OCI-LY7 (cell line): ENCODE results near the gene GIMD1. TPM values are rescaled to one million over a fixed set of nuclear protein-coding genes. Genes with fewer than 3 reads are reported as not detected.

ENCODE experiments used
- BruUV-seq: library from RNA; stranded (reverse); fragments of 400-500 nt; replicated peaks from 2 replicates; lab custom pipeline; 2021; lab: Mats Ljungman, UMichigan
- CTCF ChIA-PET: fragments of 300-600 bp; sonication (Branson Sonifier 250); formaldehyde crosslinking; loops from one replicate; lab custom pipeline; 2022; ENCODE audit warnings: antibody characterized with exemption; ENCODE audit not compliant: unreplicated experiment; lab: Charles Lee
- POLR2A ChIA-PET: fragments of 300-600 bp; sonication (Branson Sonifier 250); formaldehyde crosslinking; loops from one replicate; lab custom pipeline; 2022; ENCODE audit warnings: antibody characterized with exemption; lab: Charles Lee
- DNase-seq: peaks from one replicate; pipeline ENCODE4 v3.0.0-alpha.2; 2015; ENCODE audit warnings: low spot score
- H2AFZ ChIP-seq: fragments of 200-600 bp; sonication (generic), shearing (Covaris generic); 2 replicates; pipeline ENCODE4 v1.6.1; 2014; ENCODE audit warnings: mild to moderate bottlenecking, antibody characterized with exemption, low read length, moderate library complexity
- H3K27ac ChIP-seq: fragments of 200-600 bp; sonication (generic); 2 replicates; pipeline ENCODE4 v1.5.1; 2014; ENCODE audit warnings: mixed run types, low read depth, mild to moderate bottlenecking, moderate library complexity, low read length, inconsistent platforms; ENCODE audit not compliant: poor library complexity, severe bottlenecking
- H3K36me3 ChIP-seq: fragments of 200-600 bp; sonication (generic); 2 replicates; pipeline ENCODE4 v1.6.1; 2014; ENCODE audit warnings: mild to moderate bottlenecking, antibody characterized with exemption, low read length, moderate library complexity, mixed read lengths; ENCODE audit not compliant: insufficient read depth
- H3K4me1 ChIP-seq: fragments of 200-600 bp; sonication (generic); 2 replicates; pipeline ENCODE4 v1.5.1; 2014; ENCODE audit warnings: mild to moderate bottlenecking, low read length; ENCODE audit not compliant: insufficient read depth, poor library complexity, severe bottlenecking
- H3K4me2 ChIP-seq: fragments of 200-600 bp; sonication (generic); 2 replicates; pipeline ENCODE4 v1.6.1; 2014; ENCODE audit warnings: mild to moderate bottlenecking, low read length
- H3K4me3 ChIP-seq: fragments of 200-600 bp; sonication (generic); 2 replicates; pipeline ENCODE4 v1.5.1; 2014; ENCODE audit warnings: mild to moderate bottlenecking, low read depth, low read length; ENCODE audit not compliant: poor library complexity, severe bottlenecking
- H3K79me2 ChIP-seq: fragments of 200-600 bp; sonication (generic); 2 replicates; pipeline ENCODE4 v1.6.1; 2016; ENCODE audit warnings: low read depth, mild to moderate bottlenecking, low read length, moderate library complexity, mixed read lengths; ENCODE audit not compliant: insufficient read depth
- H3K9me2 ChIP-seq: fragments of 200-600 bp; sonication (generic); 2 replicates; pipeline ENCODE4 v1.6.1; 2016; ENCODE audit warnings: mild to moderate bottlenecking, low read length, mixed read lengths; ENCODE audit not compliant: insufficient read depth
- H3K9me3 ChIP-seq: fragments of 200-600 bp; sonication (generic); 2 replicates; pipeline ENCODE4 v1.6.1; 2014; ENCODE audit warnings: mild to moderate bottlenecking, mixed run types, low read length, mixed read lengths
- H4K20me1 ChIP-seq: fragments of 200-600 bp; sonication (generic); 2 replicates; pipeline ENCODE4 v1.6.1; 2014; ENCODE audit warnings: mild to moderate bottlenecking, antibody characterized with exemption, low read length, moderate library complexity, mixed read lengths; ENCODE audit not compliant: insufficient read depth
- EZH2phosphoT487 ChIP-seq: fragments of 200-600 bp; sonication (generic); IDR thresholded peaks from 2 replicates; pipeline ENCODE4 v1.6.1; 2018; ENCODE audit warnings: low read depth, borderline replicate concordance, mild to moderate bottlenecking, mixed run types, antibody characterized with exemption, low read length, moderate library complexity, mixed read lengths
- intact Hi-C: fragments of 100-400 bp; cut with micrococcal nuclease; formaldehyde crosslinking; loops from one replicate; pipeline ENCODE4 v1.10.0; 2022; ENCODE audit not compliant: unreplicated experiment
- total RNA-seq, 2 experiments: library from RNA; depleted of rRNA in 1 of 2; stranded (reverse); fragments of >200 nt in 1 of 2; shearing (Covaris generic) in 1 of 2; gene quantifications; 2 replicates each; pipeline ENCODE4 v1.2.3, GENCODE V29; 2014 to 2022
- TF ChIP-seq, protein P1 (sequence below): fragments of 200-600 bp; sonication (generic); conservative IDR thresholded peaks from 2 replicates; pipeline ENCODE4 v1.5.1; 2014; ENCODE audit warnings: mild to moderate bottlenecking, antibody characterized with exemption, low read length, moderate library complexity, mixed read lengths

GIMD1 gene
- total RNA-seq, 2 experiments from 2014 or later: not detected

DNA sequence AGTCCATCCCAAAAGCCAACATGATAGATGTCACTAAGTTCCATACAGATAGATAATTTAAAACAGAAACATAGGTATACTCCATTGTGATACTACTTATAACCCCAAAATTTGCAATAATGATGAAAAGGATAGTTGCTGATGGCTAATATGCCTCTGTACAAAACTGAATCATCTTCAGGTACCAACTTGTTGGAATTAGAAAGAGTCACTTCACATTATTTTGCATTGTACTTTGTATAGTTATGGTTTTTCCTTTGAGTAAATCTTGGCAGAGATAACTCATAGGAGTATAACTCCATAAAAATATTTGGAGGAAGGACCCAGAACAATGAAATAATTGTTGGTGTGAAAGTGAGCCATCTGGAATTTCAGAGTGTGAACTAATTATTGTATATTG, 17.6 kb downstream of the GIMD1 start:
- no peaks in the 10 kb centered on the region for H3K9me3 ChIP-seq
- H3K79me2 ChIP-seq: peaks cover 2% of the 10 kb centered on the region; the same call in 1 of the 2 replicates
- H3K4me2 ChIP-seq: no peak overlapping the region
- ChIA-PET CTCF (no interaction called here), POLR2A (interaction anchor here (1.0 kb wide), 2 partner anchors 12 to 16 kb away, joined by 3 read pairs; no protein-coding TSS in a partner anchor)
- H3K4me3 ChIP-seq: no peak overlapping the region
- BruUV-seq: no TSS peak
- H3K36me3 ChIP-seq: peaks cover 33% of the 10 kb centered on the region
- H3K27ac ChIP-seq: no peak overlapping the region
- no peaks in the 10 kb centered on the region for H3K4me1 ChIP-seq
- no peaks in the 10 kb centered on the region for H3K9me2 ChIP-seq
- no peaks in the 10 kb centered on the region for H4K20me1 ChIP-seq
- DNase-seq: no peak
- no peak for TF ChIP-seq EZH2phosphoT487
- TF ChIP-seq, protein P1, sequence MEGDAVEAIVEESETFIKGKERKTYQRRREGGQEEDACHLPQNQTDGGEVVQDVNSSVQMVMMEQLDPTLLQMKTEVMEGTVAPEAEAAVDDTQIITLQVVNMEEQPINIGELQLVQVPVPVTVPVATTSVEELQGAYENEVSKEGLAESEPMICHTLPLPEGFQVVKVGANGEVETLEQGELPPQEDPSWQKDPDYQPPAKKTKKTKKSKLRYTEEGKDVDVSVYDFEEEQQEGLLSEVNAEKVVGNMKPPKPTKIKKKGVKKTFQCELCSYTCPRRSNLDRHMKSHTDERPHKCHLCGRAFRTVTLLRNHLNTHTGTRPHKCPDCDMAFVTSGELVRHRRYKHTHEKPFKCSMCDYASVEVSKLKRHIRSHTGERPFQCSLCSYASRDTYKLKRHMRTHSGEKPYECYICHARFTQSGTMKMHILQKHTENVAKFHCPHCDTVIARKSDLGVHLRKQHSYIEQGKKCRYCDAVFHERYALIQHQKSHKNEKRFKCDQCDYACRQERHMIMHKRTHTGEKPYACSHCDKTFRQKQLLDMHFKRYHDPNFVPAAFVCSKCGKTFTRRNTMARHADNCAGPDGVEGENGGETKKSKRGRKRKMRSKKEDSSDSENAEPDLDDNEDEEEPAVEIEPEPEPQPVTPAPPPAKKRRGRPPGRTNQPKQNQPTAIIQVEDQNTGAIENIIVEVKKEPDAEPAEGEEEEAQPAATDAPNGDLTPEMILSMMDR: no peak
- intact Hi-C loops: no loop called here
- no peak overlapping the region for H2AFZ ChIP-seq

DNA sequence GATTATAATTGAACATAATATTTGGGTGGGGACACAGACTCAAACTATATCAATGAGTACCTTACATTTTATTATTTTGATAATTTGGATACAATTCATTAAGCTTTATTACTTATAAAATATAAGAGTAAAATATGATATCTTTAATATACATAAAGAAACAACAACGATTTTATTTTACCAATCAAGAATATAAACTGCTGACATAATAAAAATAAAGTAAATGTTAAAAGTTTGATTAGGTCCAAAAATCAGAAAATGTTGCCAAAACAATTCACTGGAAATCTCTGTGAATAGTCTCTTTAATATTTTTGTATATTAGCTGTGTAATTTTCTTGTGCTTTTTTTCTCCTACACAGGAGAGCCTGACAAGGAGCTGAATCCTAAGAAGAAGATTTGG, 21.4 kb downstream of the GIMD1 start:
- no peak overlapping the region for H3K4me3 ChIP-seq
- no peak overlapping the region for H3K4me2 ChIP-seq
- TF ChIP-seq, protein P1: no peak
- TF ChIP-seq EZH2phosphoT487: no peak
- no TSS peak for BruUV-seq
- H3K4me1 ChIP-seq: no peaks in the 10 kb centered on the region
- H3K27ac ChIP-seq: no peak overlapping the region
- H3K36me3 ChIP-seq: peaks cover 63% of the 10 kb centered on the region
- no peak for DNase-seq
- H2AFZ ChIP-seq: no peak overlapping the region
- ChIA-PET POLR2A (interaction anchor here (0.7 to 1.2 kb wide), 3 partner anchors 16 to 1597 kb away, joined by 3 read pairs; no protein-coding TSS in a partner anchor), CTCF (no interaction called here)
- no peaks in the 10 kb centered on the region for H4K20me1 ChIP-seq
- H3K9me2 ChIP-seq: no peaks in the 10 kb centered on the region
- H3K79me2 ChIP-seq: peaks cover 18% of the 10 kb centered on the region; the same call in 1 of the 2 replicates
- intact Hi-C loops: no loop called here
- H3K9me3 ChIP-seq: no peaks in the 10 kb centered on the region

DNA sequence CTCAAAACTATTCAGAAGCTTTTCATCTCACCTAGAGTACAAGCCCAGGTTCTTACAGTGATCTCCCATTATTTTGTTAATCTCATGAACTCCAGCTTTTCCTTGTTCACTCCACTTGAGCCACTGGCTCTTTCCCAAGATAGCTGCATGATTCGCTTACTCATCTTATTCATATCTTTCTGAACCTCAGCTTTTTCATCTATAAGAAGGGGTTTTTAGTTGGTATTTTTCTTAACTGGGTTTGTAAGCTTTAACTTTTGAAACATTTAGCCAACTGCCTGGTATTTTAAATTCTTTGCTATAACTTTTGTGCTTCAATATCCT, 24.0 kb downstream of the GIMD1 start:
- no peak overlapping the region for H3K27ac ChIP-seq
- DNase-seq: no peak
- H3K9me2 ChIP-seq: no peaks in the 10 kb centered on the region
- POLR2A ChIA-PET: interaction anchor here (0.7 kb wide), 1 partner anchor 54 kb away, joined by 3 read pairs; no protein-coding TSS in a partner anchor
- no TSS peak for BruUV-seq
- no peaks in the 10 kb centered on the region for H3K4me1 ChIP-seq
- H3K79me2 ChIP-seq: peaks cover 36% of the 10 kb centered on the region
- TF ChIP-seq, protein P1: no peak
- no peak for TF ChIP-seq EZH2phosphoT487
- H3K9me3 ChIP-seq: peaks cover 8% of the 10 kb centered on the region; the same call in 1 of the 2 replicates
- no peak overlapping the region for H2AFZ ChIP-seq
- intact Hi-C loops: no loop called here
- no peak overlapping the region for H3K4me3 ChIP-seq
- CTCF ChIA-PET: no interaction called here
- H4K20me1 ChIP-seq: no peaks in the 10 kb centered on the region
- no peak overlapping the region for H3K4me2 ChIP-seq
- peaks cover 75% of the 10 kb centered on the region for H3K36me3 ChIP-seq
